ENCODE data around the gene FMN1. TPM values are rescaled to one million over a fixed set of nuclear protein-coding genes. Genes with fewer than 3 reads are reported as not detected.
"Not testable (repeated sequence)": the region's sequence is repeated elsewhere in the genome, so short reads cannot be mapped to it uniquely, and the experiment has no call there.

FMN1 gene
- total and polyA plus RNA-seq, 4 donors = 0.26 to 23.4 (median 9.8) TPM

DNA sequence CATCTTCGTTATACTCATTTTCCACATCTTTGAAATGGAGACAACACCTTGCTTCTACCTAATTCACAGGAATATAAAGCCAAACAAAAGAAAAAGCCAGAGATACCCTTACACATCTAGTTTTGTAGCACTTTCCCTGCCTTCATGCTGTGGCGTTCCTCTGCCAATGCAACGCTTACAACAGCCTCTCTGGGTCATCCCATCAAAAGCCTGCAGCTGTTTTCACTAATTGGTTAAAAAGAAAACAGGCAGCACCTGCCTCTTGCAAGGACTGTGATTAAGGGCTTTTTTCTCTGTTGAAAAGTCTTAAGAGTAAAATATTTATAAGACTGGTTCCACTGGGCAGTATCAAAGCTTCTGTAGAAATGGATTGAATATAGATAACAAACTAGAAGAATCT lies 120.3 kb downstream of the FMN1 start:
- Histone ChIP-seq H3K4me3 (ENCODE audit: low read length in 2 of 2) (no peak overlapping the region), H3K4me1 (ENCODE audit: control insufficient read depth in 1 of 2, insufficient read depth in 2 of 2, low read length in 2 of 2) (no peaks in the 10 kb centered on the region), H3K27ac (ENCODE audit: low read depth in 1 of 2, low read length in 2 of 2) (no peak overlapping the region), H3K9me3 (ENCODE audit: control insufficient read depth, low read length) (no peaks in the 10 kb centered on the region), H3K36me3 (ENCODE audit: control insufficient read depth in 1 of 2, insufficient read depth in 2 of 2, low read length in 1 of 2) (no peaks in the 10 kb centered on the region), H3K27me3 (ENCODE audit: control insufficient read depth in 1 of 2, insufficient read depth in 2 of 2, low read length in 1 of 2) (no peaks in the 10 kb centered on the region)
- WGBS, 2 donors = 71 to 81% methylated on average over 3 of the region's 3 CpGs
- ATAC-seq (ENCODE audit: low FRiP score) (no peak), DNase-seq (no peak)
- intact Hi-C loops (cut with DNase I) = no loop called here

DNA sequence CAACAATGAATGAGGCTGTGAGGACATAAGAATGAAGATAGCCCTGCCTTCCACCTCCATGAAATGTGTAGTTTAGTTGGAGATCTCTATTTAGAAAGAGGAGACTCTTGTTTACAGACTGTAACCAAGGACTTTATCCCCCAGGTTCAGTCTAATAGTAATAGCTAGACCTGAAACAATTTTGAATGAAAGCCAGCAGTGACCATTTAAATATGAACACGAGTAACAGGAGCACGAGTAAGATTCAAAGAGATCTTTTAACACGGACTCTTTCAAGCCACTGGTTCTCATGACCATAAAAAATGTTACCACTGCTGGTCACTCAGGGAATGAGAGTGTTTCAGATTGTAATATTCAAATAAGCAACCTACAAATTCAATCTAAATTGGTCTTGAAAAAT lies 123.1 kb downstream of the FMN1 start:
- ATAC-seq (ENCODE audit: low FRiP score) (no peak), DNase-seq (no peak)
- Histone ChIP-seq H3K4me1 (ENCODE audit: control insufficient read depth in 1 of 2, insufficient read depth in 2 of 2, low read length in 2 of 2) (no peaks in the 10 kb centered on the region), H3K36me3 (ENCODE audit: control insufficient read depth in 1 of 2, insufficient read depth in 2 of 2, low read length in 1 of 2) (no peaks in the 10 kb centered on the region), H3K4me3 (ENCODE audit: low read length in 2 of 2) (no peak overlapping the region), H3K27ac (ENCODE audit: low read depth in 1 of 2, low read length in 2 of 2) (no peak overlapping the region), H3K9me3 (ENCODE audit: control insufficient read depth, low read length) (no peaks in the 10 kb centered on the region), H3K27me3 (ENCODE audit: control insufficient read depth in 1 of 2, insufficient read depth in 2 of 2, low read length in 1 of 2) (no peaks in the 10 kb centered on the region)
- 50 to 54% methylated on average over 3 of the region's 3 CpGs for WGBS, 2 donors
- intact Hi-C loops (cut with DNase I) = no loop called here

DNA sequence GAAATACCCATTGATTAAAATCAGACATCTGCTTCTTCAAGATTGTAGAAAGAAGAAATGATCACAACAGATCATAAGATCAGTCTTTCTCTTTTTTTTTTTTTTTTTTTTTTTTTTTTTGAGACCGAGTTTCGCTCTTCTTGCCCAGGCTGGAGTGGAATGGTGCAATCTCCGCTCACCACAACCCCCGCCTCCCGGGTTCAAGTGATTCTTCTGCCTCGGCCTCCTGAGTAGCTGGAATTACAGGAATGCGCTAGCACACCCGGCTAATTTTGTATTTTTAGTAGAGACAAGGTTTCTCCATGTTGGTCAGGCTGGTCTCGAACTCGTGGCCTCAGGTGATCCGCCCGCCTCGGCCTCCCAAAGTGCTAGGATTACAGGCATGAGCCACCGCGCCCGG lies 124.6 kb downstream of the FMN1 start:
- DNase-seq; H3K4me3 ChIP-seq (ENCODE audit: low read length in 2 of 2); H3K27me3 ChIP-seq (ENCODE audit: control insufficient read depth in 1 of 2, insufficient read depth in 2 of 2, low read length in 1 of 2); H3K4me1 ChIP-seq (ENCODE audit: control insufficient read depth in 1 of 2, insufficient read depth in 2 of 2, low read length in 2 of 2); H3K9me3 ChIP-seq (ENCODE audit: control insufficient read depth, low read length); H3K36me3 ChIP-seq (ENCODE audit: control insufficient read depth in 1 of 2, insufficient read depth in 2 of 2, low read length in 1 of 2); ATAC-seq (ENCODE audit: low FRiP score); H3K27ac ChIP-seq (ENCODE audit: low read depth in 1 of 2, low read length in 2 of 2): not testable (repeated sequence)
- 95% methylated on average over 16 of the region's 16 CpGs for WGBS, 2 donors
- intact Hi-C loops (cut with DNase I) = loop anchor here in 1 of 2 donors (10.0 kb wide), 1 partner anchor 65 kb away; no protein-coding TSS in a partner anchor

DNA sequence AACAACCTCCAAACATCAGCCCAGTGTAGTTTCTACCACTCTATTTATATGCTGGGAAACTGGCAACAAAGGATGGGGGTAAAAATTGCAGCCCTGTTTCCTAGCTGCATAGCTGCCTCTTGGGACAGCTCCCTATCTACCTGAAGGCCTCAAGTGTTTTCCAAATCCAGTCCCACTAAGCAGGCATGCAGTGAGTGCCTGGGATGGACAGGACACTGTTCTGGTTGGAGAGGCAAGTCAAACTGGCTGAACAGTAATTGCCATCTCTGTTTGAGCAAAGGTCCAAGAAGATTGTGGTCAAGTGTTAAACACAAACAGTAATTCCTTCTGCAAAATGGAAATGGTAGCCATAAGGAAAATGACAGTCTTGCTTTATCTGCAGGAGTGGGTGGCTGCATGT lies 125.4 kb downstream of the FMN1 start:
- intact Hi-C loops (cut with DNase I) = loop anchor here in 1 of 2 donors (10.0 kb wide), 1 partner anchor 64 kb away; no protein-coding TSS in a partner anchor
- ATAC-seq (ENCODE audit: low FRiP score) = no peak

DNA sequence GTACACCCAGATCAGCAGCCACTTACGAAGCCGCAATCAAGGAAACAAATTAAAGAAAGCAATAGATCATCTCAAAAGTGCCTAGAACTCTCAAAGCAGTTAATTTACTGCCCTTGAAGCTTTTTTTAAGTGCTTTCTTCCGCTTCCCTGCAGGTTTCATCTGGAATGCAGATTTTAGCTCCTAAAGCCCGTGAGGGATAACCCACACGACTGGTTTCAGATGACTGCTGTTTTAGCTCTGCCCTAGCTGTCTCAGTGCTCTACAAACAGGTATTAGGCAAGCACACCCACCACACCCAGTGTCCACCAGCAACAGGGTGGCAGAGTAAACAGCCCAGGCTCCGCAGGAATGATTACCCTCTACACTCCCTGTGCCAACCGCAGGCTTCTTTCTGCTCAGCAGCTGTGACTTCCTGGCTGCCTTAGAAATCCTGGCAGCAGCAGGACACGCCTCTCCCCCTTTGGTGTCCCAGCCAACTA lies 126.0 kb downstream of the FMN1 start:
- WGBS, 2 donors = 64 to 70% methylated on average over 8 of the region's 8 CpGs
- H3K27ac ChIP-seq (ENCODE audit: low read depth in 1 of 2, low read length in 2 of 2) = no peak overlapping the region
- H3K9me3 ChIP-seq (ENCODE audit: control insufficient read depth, low read length) = no peaks in the 10 kb centered on the region
- H3K27me3 ChIP-seq (ENCODE audit: control insufficient read depth in 1 of 2, insufficient read depth in 2 of 2, low read length in 1 of 2) = no peaks in the 10 kb centered on the region
- intact Hi-C loops (cut with DNase I) = loop anchor here in 1 of 2 donors (10.0 kb wide), 1 partner anchor 64 kb away; no protein-coding TSS in a partner anchor
- no peaks in the 10 kb centered on the region for H3K4me1 ChIP-seq (ENCODE audit: control insufficient read depth in 1 of 2, insufficient read depth in 2 of 2, low read length in 2 of 2)
- H3K4me3 ChIP-seq (ENCODE audit: low read length in 2 of 2) = no peak overlapping the region
- DNase-seq = no peak
- ATAC-seq (ENCODE audit: low FRiP score) = peak; percentile 65
- no peaks in the 10 kb centered on the region for H3K36me3 ChIP-seq (ENCODE audit: control insufficient read depth in 1 of 2, insufficient read depth in 2 of 2, low read length in 1 of 2)

More for the DNA sequence above, 125.4 kb downstream of the FMN1 start:
- DNase-seq = no peak
- H3K4me1 ChIP-seq (ENCODE audit: control insufficient read depth in 1 of 2, insufficient read depth in 2 of 2, low read length in 2 of 2) = no peaks in the 10 kb centered on the region
- no peaks in the 10 kb centered on the region for H3K36me3 ChIP-seq (ENCODE audit: control insufficient read depth in 1 of 2, insufficient read depth in 2 of 2, low read length in 1 of 2)
- no peaks in the 10 kb centered on the region for H3K9me3 ChIP-seq (ENCODE audit: control insufficient read depth, low read length)
- no peak overlapping the region for H3K4me3 ChIP-seq (ENCODE audit: low read length in 2 of 2)
- H3K27ac ChIP-seq (ENCODE audit: low read depth in 1 of 2, low read length in 2 of 2) = no peak overlapping the region
- H3K27me3 ChIP-seq (ENCODE audit: control insufficient read depth in 1 of 2, insufficient read depth in 2 of 2, low read length in 1 of 2) = no peaks in the 10 kb centered on the region

DNA sequence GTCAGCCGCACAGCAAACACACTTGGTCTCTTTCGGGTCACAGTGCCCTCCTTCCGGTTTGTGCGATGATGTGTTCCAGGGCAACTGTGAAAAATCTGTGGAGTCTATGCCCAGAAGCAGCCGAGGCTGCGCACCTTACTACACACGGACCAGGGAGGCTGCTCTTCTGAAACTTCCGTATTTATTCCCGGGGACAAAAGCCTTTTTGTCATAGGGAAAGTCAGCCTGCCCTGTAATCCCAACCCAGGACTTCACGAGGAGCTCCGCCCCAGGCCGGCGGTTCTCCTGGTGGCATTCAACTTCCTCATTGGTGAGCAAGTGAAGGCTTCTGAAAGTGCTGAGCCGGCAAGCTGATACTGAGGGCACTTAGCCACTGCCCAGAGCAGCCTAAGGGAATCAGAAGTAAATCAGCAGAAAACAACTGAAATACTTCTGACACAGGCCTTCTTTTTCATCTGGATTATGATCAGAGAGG lies 126.5 kb downstream of the FMN1 start:
- Histone ChIP-seq H3K4me3 (ENCODE audit: low read length in 2 of 2) (peak overlapping the region in 1 of 2 donors; percentile 27), H3K9me3 (ENCODE audit: control insufficient read depth, low read length) (no peaks in the 10 kb centered on the region), H3K27ac (ENCODE audit: low read depth in 1 of 2, low read length in 2 of 2) (no peak overlapping the region), H3K27me3 (ENCODE audit: control insufficient read depth in 1 of 2, insufficient read depth in 2 of 2, low read length in 1 of 2) (no peaks in the 10 kb centered on the region), H3K4me1 (ENCODE audit: control insufficient read depth in 1 of 2, insufficient read depth in 2 of 2, low read length in 2 of 2) (no peaks in the 10 kb centered on the region), H3K36me3 (ENCODE audit: control insufficient read depth in 1 of 2, insufficient read depth in 2 of 2, low read length in 1 of 2) (no peaks in the 10 kb centered on the region)
- DNase-seq = peak in 1 of 2 donors; percentile 88
- intact Hi-C loops (cut with DNase I) = loop anchor here in 1 of 2 donors (10.0 kb wide), 1 partner anchor 63 kb away; no protein-coding TSS in a partner anchor
- ATAC-seq (ENCODE audit: low FRiP score) = peak; percentile 58
- 30 to 37% methylated on average over 14 of the region's 14 CpGs for WGBS, 2 donors

DNA sequence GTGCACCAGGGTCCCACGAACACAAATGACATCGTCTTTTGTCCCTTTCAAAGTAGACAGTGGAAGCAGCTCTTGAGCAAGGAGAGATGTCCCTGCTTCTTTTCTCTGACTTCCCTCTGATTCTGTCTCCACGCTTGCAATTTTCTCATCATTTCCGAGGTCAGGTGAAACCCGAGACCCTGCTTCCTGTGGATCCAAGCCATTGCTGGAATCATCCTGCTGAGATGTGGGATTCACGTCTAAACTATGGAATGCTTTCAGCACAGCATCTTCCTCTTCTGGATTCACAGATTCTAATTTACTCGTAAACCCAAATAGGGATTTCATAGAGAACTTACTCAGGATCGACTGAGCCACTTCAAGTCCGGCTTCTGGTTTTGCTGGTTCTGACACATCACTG lies 127.1 kb downstream of the FMN1 start:
- H3K4me3 ChIP-seq (ENCODE audit: low read length in 2 of 2) = peak overlapping the region in 1 of 2 donors; percentile 27
- no peak for DNase-seq
- H3K9me3 ChIP-seq (ENCODE audit: control insufficient read depth, low read length) = no peaks in the 10 kb centered on the region
- no peaks in the 10 kb centered on the region for H3K27me3 ChIP-seq (ENCODE audit: control insufficient read depth in 1 of 2, insufficient read depth in 2 of 2, low read length in 1 of 2)
- 66 to 70% methylated on average over 9 of the region's 9 CpGs for WGBS, 2 donors
- H3K27ac ChIP-seq (ENCODE audit: low read depth in 1 of 2, low read length in 2 of 2) = no peak overlapping the region
- no peaks in the 10 kb centered on the region for H3K36me3 ChIP-seq (ENCODE audit: control insufficient read depth in 1 of 2, insufficient read depth in 2 of 2, low read length in 1 of 2)
- no peak for ATAC-seq (ENCODE audit: low FRiP score)
- intact Hi-C loops (cut with DNase I) = loop anchor here in 1 of 2 donors (10.0 kb wide), 1 partner anchor 63 kb away; no protein-coding TSS in a partner anchor
- no peaks in the 10 kb centered on the region for H3K4me1 ChIP-seq (ENCODE audit: control insufficient read depth in 1 of 2, insufficient read depth in 2 of 2, low read length in 2 of 2)

DNA sequence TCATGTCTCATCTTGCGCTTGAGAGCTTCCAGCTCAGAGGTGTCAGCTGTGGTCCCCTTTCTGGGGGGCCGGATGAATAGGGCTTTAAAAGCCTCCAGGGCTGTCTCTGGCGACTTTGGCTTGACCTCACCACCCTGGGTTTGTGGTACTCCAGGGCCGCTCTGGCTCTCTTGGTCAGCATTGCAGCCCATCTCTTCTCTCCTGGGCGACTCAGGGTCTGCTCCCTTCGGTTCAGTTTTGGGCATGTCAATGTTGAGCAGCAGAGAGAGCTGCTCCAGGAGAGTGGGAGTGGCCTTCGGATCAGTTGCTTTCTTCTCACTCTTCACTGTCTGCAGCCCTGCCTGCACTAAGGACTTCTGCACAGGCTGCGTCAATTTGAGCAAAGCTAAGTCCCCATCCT lies 127.9 kb downstream of the FMN1 start:
- no peaks in the 10 kb centered on the region for H3K9me3 ChIP-seq (ENCODE audit: control insufficient read depth, low read length)
- H3K36me3 ChIP-seq (ENCODE audit: control insufficient read depth in 1 of 2, insufficient read depth in 2 of 2, low read length in 1 of 2) = no peaks in the 10 kb centered on the region
- H3K4me3 ChIP-seq (ENCODE audit: low read length in 2 of 2) = no peak overlapping the region
- intact Hi-C loops (cut with DNase I) = loop anchor here in 1 of 2 donors (10.0 kb wide), 1 partner anchor 62 kb away; no protein-coding TSS in a partner anchor
- no peak overlapping the region for H3K27ac ChIP-seq (ENCODE audit: low read depth in 1 of 2, low read length in 2 of 2)
- DNase-seq (no peak), ATAC-seq (ENCODE audit: low FRiP score) (no peak)
- H3K27me3 ChIP-seq (ENCODE audit: control insufficient read depth in 1 of 2, insufficient read depth in 2 of 2, low read length in 1 of 2) = no peaks in the 10 kb centered on the region
- WGBS, 2 donors = 85 to 87% methylated on average over 8 of the region's 8 CpGs
- no peaks in the 10 kb centered on the region for H3K4me1 ChIP-seq (ENCODE audit: control insufficient read depth in 1 of 2, insufficient read depth in 2 of 2, low read length in 2 of 2)

DNA sequence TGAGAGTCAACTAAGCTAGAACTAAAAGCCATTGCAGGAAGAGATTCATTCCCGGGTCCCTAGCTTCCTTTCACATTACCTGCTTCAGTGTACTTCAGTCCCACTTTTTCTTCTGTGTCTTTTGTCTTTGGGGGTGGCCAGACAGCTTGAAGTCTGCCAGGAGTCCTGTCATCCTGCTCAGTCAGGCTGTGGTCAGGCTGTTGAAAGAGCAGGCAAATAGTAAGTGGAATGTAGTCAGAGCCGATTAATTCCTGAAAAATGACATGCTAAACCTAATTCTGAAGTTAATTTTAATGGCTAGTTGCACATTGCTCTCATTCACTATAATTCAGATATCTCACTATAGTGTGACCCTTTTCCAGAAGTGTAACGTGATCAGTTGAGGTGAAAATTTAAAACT lies 129.6 kb downstream of the FMN1 start:
- DNase-seq (no peak), ATAC-seq (ENCODE audit: low FRiP score) (no peak)
- H3K27ac ChIP-seq (ENCODE audit: low read depth in 1 of 2, low read length in 2 of 2) = no peak overlapping the region
- WGBS, 2 donors = 52 to 56% methylated on average over 3 of the region's 3 CpGs
- no peak overlapping the region for H3K4me3 ChIP-seq (ENCODE audit: low read length in 2 of 2)
- no peaks in the 10 kb centered on the region for H3K9me3 ChIP-seq (ENCODE audit: control insufficient read depth, low read length)
- H3K36me3 ChIP-seq (ENCODE audit: control insufficient read depth in 1 of 2, insufficient read depth in 2 of 2, low read length in 1 of 2) = no peaks in the 10 kb centered on the region
- H3K4me1 ChIP-seq (ENCODE audit: control insufficient read depth in 1 of 2, insufficient read depth in 2 of 2, low read length in 2 of 2) = no peaks in the 10 kb centered on the region
- no peaks in the 10 kb centered on the region for H3K27me3 ChIP-seq (ENCODE audit: control insufficient read depth in 1 of 2, insufficient read depth in 2 of 2, low read length in 1 of 2)
- intact Hi-C loops (cut with DNase I) = loop anchor here in 1 of 2 donors (10.0 kb wide), 1 partner anchor 60 kb away; no protein-coding TSS in a partner anchor

Data from aorta (tissue), 5 donors.